Activated naive CD8-positive, alpha-beta T cell treated with anti-CD3 and anti-CD28 coated beads for 36 hours (primary cell): ENCODE data around the gene GPATCH4. TPM values are rescaled to one million over a fixed set of nuclear protein-coding genes. Genes with fewer than 3 reads are reported as not detected.
A peak's percentile ranks its signal among the peaks of the same experiment; 100 is the strongest.
"Not testable (repeated sequence)": the region's sequence is repeated elsewhere in the genome, so short reads cannot be mapped to it uniquely, and the experiment has no call there.

Source experiments
- DNase-seq: peaks from one replicate; pipeline ENCODE4 v3.0.0; 2021
- H3K27ac Mint-ChIP-seq: one replicate; pipeline ENCODE4 v1.8.0; 2022; ENCODE audit warnings: mild to moderate bottlenecking, moderate library complexity, mixed read lengths
- H3K27me3 Mint-ChIP-seq: one replicate; pipeline ENCODE4 v1.8.0; 2022; ENCODE audit warnings: mild to moderate bottlenecking, mixed read lengths
- H3K36me3 Mint-ChIP-seq: one replicate; pipeline ENCODE4 v1.8.0; 2021; ENCODE audit warnings: mild to moderate bottlenecking, mixed read lengths
- H3K4me1 Mint-ChIP-seq: one replicate; pipeline ENCODE4 v1.8.0; 2021; ENCODE audit warnings: mixed read lengths
- H3K4me3 Mint-ChIP-seq: one replicate; pipeline ENCODE4 v1.8.0; 2022; ENCODE audit warnings: mild to moderate bottlenecking, moderate library complexity, mixed read lengths
- H3K9me3 Mint-ChIP-seq: one replicate; pipeline ENCODE4 v1.8.0; 2022; ENCODE audit warnings: mixed read lengths
- total RNA-seq, 2 experiments: library from RNA; stranded (reverse); gene quantifications; one replicate each; pipeline ENCODE4 v1.2.3, GENCODE V29; 2021

Gene GPATCH4
- total RNA-seq, 2 experiments from 2014 or later: 103 TPM

- H3K27ac Mint-ChIP-seq: no peak overlapping the region
- no peaks in the 10 kb centered on the region for H3K9me3 Mint-ChIP-seq
- H3K4me1 Mint-ChIP-seq: peaks cover 29% of the 10 kb centered on the region
- H3K27me3 Mint-ChIP-seq: no peaks in the 10 kb centered on the region
- no peak for DNase-seq
- H3K36me3 Mint-ChIP-seq: peaks cover 26% of the 10 kb centered on the region
- no peak overlapping the region for H3K4me3 Mint-ChIP-seq
Observed at GRCh38 chr1:156593661-156593989, 7.7 kb downstream of the GPATCH4 start.

DNA sequence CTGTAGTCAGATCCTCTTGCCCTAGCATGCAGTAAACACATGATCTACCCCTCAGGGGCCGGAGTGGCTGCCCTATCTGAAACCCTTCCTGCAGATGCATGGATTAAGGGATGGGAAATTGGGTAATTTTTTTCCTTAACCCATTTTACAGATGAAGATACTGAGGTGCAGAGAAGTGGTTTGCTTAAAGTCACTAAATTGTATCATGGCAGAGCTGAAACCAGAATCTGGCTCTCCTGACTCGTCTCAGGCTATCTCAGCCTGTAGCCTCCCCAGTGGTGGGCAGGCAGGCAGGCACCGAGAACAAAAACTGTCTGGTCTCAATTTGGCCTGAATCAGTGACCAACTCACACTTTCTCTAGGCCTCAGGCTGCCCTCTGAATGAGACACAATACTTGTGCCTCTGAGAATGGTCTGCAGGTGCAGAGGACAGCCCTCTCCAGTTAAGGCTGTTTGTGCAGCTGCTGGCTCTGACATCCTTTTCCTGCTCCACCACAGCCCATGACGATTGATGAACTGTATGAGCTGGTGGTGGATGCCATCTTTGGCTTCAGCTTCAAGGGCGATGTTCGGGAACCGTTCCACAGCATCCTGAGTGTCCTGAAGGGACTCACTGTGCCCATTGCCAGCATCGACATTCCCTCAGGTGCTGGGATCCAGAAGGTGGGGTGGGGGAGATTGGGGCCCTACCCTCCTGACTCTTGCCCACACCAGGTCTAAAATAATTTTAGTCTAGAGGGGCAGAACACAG is 8.2 kb downstream of the GPATCH4 start:
- Mint-ChIP-seq H3K27me3 (no peaks in the 10 kb centered on the region), H3K9me3 (no peaks in the 10 kb centered on the region), H3K27ac (peak overlapping the region; percentile 68), H3K4me1 (peaks cover 27% of the 10 kb centered on the region), H3K4me3 (peak overlapping the region; percentile 82), H3K36me3 (peaks cover 21% of the 10 kb centered on the region)
- DNase-seq: no peak

DNA sequence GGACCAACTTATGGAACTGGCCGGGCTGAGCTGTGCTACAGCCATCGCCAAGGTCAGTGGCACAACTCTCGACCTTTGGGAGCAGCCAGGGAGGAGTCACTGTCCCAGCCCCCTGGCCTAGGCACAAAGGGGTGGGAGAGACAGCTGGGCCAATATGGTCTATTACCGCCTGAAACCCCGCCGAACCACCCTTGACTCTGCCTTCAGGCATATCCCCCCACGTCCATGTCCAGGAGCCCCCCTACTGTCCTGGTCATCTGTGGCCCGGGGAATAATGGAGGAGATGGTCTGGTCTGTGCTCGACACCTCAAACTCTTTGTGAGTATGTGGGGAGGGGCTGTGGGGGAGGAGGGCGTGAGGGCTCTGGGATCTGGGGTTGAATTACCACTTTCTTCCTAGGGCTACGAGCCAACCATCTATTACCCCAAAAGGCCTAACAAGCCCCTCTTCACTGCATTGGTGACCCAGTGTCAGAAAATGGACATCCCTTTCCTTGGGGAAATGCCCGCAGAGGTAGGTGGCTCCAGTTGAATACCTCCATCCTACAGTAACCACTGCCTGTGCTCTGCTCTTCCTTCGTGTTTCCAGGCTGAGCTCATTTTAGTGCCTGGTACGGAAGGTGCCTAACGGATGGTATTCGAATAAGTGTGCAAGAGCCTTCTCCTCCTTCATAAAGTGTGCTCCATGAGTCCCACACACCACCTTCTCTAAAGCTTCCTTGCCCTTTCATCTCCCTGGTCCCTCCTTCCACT is 8.9 kb downstream of the GPATCH4 start:
- Mint-ChIP-seq H3K4me3 (peak overlapping the region; percentile 82), H3K27ac (peak overlapping the region; percentile 68), H3K9me3 (no peaks in the 10 kb centered on the region), H3K36me3 (peaks cover 21% of the 10 kb centered on the region), H3K4me1 (peaks cover 25% of the 10 kb centered on the region), H3K27me3 (no peaks in the 10 kb centered on the region)
- DNase-seq: no peak

DNA sequence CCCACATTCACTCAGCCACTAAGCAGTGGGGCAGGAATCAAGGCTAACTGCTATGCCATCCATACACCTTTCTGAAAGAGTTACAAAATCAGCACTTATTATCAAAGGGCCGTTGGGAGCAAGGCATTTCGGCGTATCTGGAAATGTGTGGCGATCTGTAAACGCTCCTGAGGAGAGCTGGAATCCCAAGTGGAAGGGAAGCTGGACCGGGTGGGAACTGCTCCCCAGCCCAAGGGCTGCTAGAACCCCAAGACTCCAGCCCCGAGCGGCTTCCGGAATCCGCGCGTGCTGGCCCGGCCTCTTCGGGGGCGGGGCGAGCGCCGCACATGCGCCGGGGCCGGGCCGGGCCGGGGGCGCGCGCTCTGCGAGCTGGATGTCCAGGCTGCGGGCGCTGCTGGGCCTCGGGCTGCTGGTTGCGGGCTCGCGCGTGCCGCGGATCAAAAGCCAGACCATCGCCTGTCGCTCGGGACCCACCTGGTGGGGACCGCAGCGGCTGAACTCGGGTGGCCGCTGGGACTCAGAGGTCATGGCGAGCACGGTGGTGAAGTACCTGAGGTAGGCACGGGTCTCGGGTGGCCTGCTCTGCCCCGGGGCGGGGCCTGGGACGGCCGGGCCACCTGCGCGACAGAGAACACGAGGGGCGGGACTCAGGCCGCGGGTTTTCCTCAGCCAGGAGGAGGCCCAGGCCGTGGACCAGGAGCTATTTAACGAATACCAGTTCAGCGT is 9.7 kb downstream of the GPATCH4 start, which contains the start of gene NAXE:
NAXE (plus strand) TSS at position 345 of the 726 bp plus-strand sequence; CDS start at position 374, 29 bp downstream.
- H3K36me3 Mint-ChIP-seq: peaks cover 14% of the 10 kb centered on the region
- peak; percentile 81 for DNase-seq
- H3K27me3 Mint-ChIP-seq: no peaks in the 10 kb centered on the region
- peak within 1 kb of the TSS; percentile 83 for H3K27ac Mint-ChIP-seq
- H3K4me1 Mint-ChIP-seq: peaks cover 22% of the 10 kb centered on the region
- H3K4me3 Mint-ChIP-seq: peak within 1 kb of the TSS; percentile 82
- no peaks in the 10 kb centered on the region for H3K9me3 Mint-ChIP-seq

GRCh38 chr1:156591181-156591431 is 10.2 kb downstream of the GPATCH4 start:
- Mint-ChIP-seq H3K27ac (peak overlapping the region; percentile 83), H3K27me3 (no peaks in the 10 kb centered on the region), H3K36me3 (peaks cover 14% of the 10 kb centered on the region), H3K9me3 (no peaks in the 10 kb centered on the region), H3K4me3 (peak overlapping the region; percentile 82), H3K4me1 (peaks cover 22% of the 10 kb centered on the region)
- no peak for DNase-seq

DNA sequence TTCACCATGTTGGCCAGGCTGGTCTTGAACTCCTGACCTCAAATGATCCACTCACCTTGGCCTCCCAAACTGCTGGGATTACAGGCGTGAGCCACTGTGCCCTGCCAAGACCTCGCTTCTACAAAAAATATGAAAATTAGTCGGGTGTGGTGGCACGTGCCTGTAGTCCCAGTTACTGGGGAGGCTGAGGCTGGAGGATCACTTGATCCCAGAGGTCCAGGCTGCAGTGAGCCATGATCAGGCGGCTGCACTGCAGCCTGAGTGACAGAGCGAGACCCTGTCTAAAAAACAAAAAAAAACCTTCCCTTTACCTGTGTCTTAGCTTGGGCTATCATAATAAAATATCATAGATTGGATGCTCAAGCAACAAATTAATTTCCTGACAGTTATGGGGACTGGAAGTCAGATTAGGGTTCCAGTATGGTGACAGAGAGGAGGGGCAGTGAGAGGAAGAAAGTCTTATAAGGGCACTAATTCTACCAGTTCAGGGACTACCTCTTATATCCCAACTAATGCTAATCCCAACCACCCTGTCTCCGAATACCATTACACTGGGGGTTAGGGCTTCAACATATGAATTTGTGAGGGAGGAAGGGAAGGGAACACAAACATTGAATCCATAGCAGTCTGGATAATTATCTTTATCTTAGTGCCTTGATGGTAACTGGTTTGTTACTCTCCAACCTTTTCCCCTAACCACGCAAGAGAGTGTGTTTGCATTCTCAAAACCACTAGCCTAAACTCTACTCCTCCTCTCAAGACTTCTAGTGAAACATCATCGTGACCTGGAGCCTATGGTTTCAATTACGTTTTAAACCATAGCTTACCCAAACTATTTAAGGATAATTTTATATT is 10.7 kb downstream of the GPATCH4 start:
- Mint-ChIP-seq H3K27ac (no peak overlapping the region), H3K27me3 (no peaks in the 10 kb centered on the region), H3K4me1 (peaks cover 22% of the 10 kb centered on the region), H3K36me3 (peaks cover 16% of the 10 kb centered on the region), H3K9me3 (no peaks in the 10 kb centered on the region), H3K4me3 (peak overlapping the region; percentile 82)
- no peak for DNase-seq

GRCh38 chr1:156589546-156589945 is 11.7 kb downstream of the GPATCH4 start:
- H3K27ac Mint-ChIP-seq: no peak overlapping the region
- no peak overlapping the region for H3K4me3 Mint-ChIP-seq
- no peaks in the 10 kb centered on the region for H3K27me3 Mint-ChIP-seq
- no peaks in the 10 kb centered on the region for H3K9me3 Mint-ChIP-seq
- peaks cover 22% of the 10 kb centered on the region for H3K4me1 Mint-ChIP-seq
- DNase-seq: no peak
- H3K36me3 Mint-ChIP-seq: peaks cover 16% of the 10 kb centered on the region

DNA sequence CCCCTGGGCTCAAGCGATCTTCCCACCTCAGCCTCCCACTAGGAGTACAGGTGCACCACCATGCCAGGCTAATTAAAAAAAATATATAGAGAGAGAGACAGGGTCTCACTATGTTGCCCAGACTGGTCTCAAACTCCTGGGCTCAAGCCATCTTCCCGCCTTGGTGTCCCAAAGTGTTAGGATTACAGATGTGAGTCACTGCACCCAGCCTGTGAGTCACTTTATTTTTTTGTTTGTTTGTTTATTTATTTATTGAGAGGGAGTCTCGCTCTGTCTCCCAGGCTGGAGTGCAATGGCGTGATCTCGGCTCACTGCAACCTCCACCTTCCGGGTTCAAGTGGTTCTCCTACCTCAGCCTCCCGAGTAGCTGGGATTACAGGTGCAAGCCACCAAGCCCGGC is 13.4 kb downstream of the GPATCH4 start:
- H3K4me3 Mint-ChIP-seq, H3K36me3 Mint-ChIP-seq, H3K27ac Mint-ChIP-seq, H3K9me3 Mint-ChIP-seq, H3K27me3 Mint-ChIP-seq, DNase-seq: not testable (repeated sequence)
- H3K4me1 Mint-ChIP-seq: peaks cover 28% of the 10 kb centered on the region

DNA sequence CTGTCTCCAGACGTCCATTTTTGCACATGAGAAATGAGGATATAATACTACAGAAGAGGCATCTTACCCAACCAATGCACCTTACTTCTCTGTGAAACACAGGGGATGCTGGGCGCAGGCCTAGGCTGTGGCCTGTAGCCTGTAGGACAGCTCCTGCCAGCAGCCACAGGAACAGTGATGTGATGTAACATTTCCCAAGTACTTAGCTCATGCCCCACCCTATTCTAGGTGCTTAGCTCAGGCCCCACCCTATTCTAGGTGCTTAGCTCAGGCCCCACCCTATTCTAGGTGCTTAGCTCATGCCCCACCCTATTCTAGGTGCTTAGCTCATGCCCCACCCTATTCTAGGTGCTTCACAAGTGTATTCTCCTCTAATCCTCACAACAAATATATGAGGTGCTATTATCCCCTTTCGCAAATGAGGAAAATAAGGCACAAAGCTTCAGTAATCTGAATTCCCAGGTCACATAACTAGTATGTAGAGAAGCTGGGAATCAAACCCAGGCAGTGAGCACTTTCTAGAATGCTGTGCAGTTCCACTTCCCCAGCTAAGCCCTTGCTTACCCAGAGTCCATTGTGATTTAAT is 14.3 kb downstream of the GPATCH4 start:
- H3K36me3 Mint-ChIP-seq: peaks cover 9% of the 10 kb centered on the region
- no peaks in the 10 kb centered on the region for H3K9me3 Mint-ChIP-seq
- no peak overlapping the region for H3K27ac Mint-ChIP-seq
- no peaks in the 10 kb centered on the region for H3K27me3 Mint-ChIP-seq
- no peak overlapping the region for H3K4me3 Mint-ChIP-seq
- H3K4me1 Mint-ChIP-seq: peaks cover 25% of the 10 kb centered on the region
- no peak for DNase-seq

- H3K36me3 Mint-ChIP-seq: peaks cover 9% of the 10 kb centered on the region
- no peak overlapping the region for H3K27ac Mint-ChIP-seq
- no peaks in the 10 kb centered on the region for H3K9me3 Mint-ChIP-seq
- H3K4me3 Mint-ChIP-seq: no peak overlapping the region
- no peaks in the 10 kb centered on the region for H3K27me3 Mint-ChIP-seq
- peaks cover 26% of the 10 kb centered on the region for H3K4me1 Mint-ChIP-seq
- DNase-seq: no peak
Observed at GRCh38 chr1:156586323-156586722, 15.0 kb downstream of the GPATCH4 start.

GRCh38 chr1:156584813-156585212 is 16.5 kb downstream of the GPATCH4 start:
- Mint-ChIP-seq H3K27me3 (no peaks in the 10 kb centered on the region), H3K27ac (no peak overlapping the region), H3K9me3 (no peaks in the 10 kb centered on the region), H3K4me3 (no peak overlapping the region), H3K36me3 (peaks cover 9% of the 10 kb centered on the region), H3K4me1 (peaks cover 23% of the 10 kb centered on the region)
- no peak for DNase-seq

DNA sequence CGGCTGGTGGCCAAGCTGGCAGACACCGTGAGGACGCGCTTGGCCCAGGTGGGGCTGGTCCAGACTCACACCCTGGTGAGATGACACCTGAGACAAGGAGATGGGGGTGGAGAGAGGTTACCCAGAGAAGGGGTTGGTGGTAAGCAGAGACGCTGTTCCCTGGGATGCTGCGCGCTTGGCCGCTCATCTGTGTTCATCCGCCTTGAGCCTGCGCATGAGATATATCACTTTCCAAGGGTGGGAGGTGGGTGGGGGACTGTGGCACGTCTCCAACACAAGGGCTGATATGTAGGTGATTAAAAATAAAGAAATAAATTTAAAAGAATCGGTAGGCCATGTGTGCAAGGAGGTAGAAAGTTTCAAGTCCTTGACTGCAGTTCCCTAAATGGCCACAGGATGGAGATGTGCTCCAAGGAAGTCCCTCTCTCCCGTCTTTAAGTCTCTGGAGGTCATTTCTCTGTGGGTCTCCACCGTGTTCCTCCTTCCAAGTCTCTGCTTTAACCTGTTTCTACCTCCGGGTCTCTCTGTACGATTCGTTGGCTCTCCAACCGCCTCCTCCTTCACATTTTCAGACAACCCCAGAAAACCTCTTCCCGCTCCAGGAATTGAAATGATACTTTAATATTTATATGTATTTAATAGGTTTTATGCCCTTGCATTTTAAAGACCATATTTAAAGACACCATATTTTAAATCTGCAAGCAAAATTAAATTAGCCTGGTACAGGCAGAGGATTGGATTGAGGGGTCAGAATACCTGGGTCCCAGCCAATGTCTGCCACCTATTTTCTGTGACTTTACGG is 17.3 kb downstream of the GPATCH4 start:
- peak; percentile 67 for DNase-seq
- no peaks in the 10 kb centered on the region for H3K9me3 Mint-ChIP-seq
- peaks cover 9% of the 10 kb centered on the region for H3K36me3 Mint-ChIP-seq
- peak overlapping the region; percentile 99 for H3K4me3 Mint-ChIP-seq
- peaks cover 23% of the 10 kb centered on the region for H3K4me1 Mint-ChIP-seq
- H3K27ac Mint-ChIP-seq: peak overlapping the region; percentile 98
- H3K27me3 Mint-ChIP-seq: no peaks in the 10 kb centered on the region

GRCh38 chr1:156582388-156583017 is 18.8 kb downstream of the GPATCH4 start:
- Mint-ChIP-seq H3K4me3 (peak overlapping the region; percentile 99), H3K4me1 (peaks cover 23% of the 10 kb centered on the region), H3K27me3 (no peaks in the 10 kb centered on the region), H3K36me3 (peaks cover 9% of the 10 kb centered on the region), H3K9me3 (no peaks in the 10 kb centered on the region), H3K27ac (peak overlapping the region; percentile 98)
- peak; percentile 61 for DNase-seq
